K562 (cell line): ENCODE data around the gene ALDOC. TPM values are rescaled to one million over a fixed set of nuclear protein-coding genes. Genes with fewer than 3 reads are reported as not detected.
A peak's percentile ranks its signal among the peaks of the same experiment; 100 is the strongest.

Experiments used
- E4F1 ChIP-seq: fragments of 250-450 bp; sonication (Bioruptor Pico); IDR thresholded peaks from 2 replicates; pipeline ENCODE4 v1.5.0; 2021; ENCODE audit warnings: mild to moderate bottlenecking, borderline replicate concordance
- HNRNPL ChIP-seq: fragments of 200-400 bp; formaldehyde crosslinking; IDR thresholded peaks from 2 replicates; pipeline ENCODE4 v1.6.1; 2017; ENCODE audit warnings: low read depth, mild to moderate bottlenecking, low read length
- KAT7 ChIP-seq: sonication (generic); formaldehyde crosslinking; IDR thresholded peaks from 2 replicates; pipeline ENCODE4 v1.8.0; 2022; ENCODE audit warnings: missing genetic modification reagents, mild to moderate bottlenecking, borderline replicate concordance
- POLR2AphosphoS5 ChIP-seq: IDR thresholded peaks from 2 replicates; pipeline ENCODE4 v1.6.1; 2011; ENCODE audit warnings: mild to moderate bottlenecking, low read depth, low read length, moderate library complexity; ENCODE audit not compliant: control insufficient read depth, insufficient read depth
- PRDM10 ChIP-seq: fragments of 450-650 bp; IDR thresholded peaks from 2 replicates; pipeline ENCODE4 v1.6.1; 2018; ENCODE audit not compliant: partially characterized antibody
- SETDB1 ChIP-seq: IDR thresholded peaks from one replicate; pipeline ENCODE4 v1.6.1; 2012; ENCODE audit warnings: low read length, control low read depth, inconsistent platforms
- SMARCA4 ChIP-seq: fragments of 450-650 bp; IDR thresholded peaks from 2 replicates; pipeline ENCODE4 v1.6.1; 2016
- TCF7L2 ChIP-seq: fragments of 150-350 bp; IDR thresholded peaks from 2 replicates; pipeline ENCODE4 v1.6.1; 2016; ENCODE audit warnings: low read depth, mild to moderate bottlenecking, low read length, moderate library complexity
- USF1 ChIP-seq: sonication (generic); formaldehyde crosslinking; IDR thresholded peaks from 2 replicates; pipeline ENCODE4 v1.9.0; 2022; ENCODE audit warnings: mild to moderate bottlenecking, missing genetic modification reagents
- XRCC3 ChIP-seq: fragments of 450-650 bp; IDR thresholded peaks from 2 replicates; pipeline ENCODE4 v1.6.1; 2017; ENCODE audit warnings: mild to moderate bottlenecking, moderate library complexity
- ZBTB11 ChIP-seq, 3 experiments: fragments of 200-800 bp in 1 of 3; fragments of 250-450 bp in 1 of 3; fragments of 450-650 bp in 1 of 3; sonication (Bioruptor Pico) in 1 of 3; sonication (Bioruptor generic) in 1 of 3; formaldehyde crosslinking in 1 of 3; IDR thresholded peaks; 2 replicates each; pipeline versions ENCODE4 v1.6.1 to v1.8.0; 2016 to 2022; ENCODE audit warnings: mild to moderate bottlenecking in 2 of 3, missing genetic modification characterization in 2 of 3, missing compliant biosample characterization in 1 of 3, moderate library complexity in 1 of 3
- ZBTB7A ChIP-seq: IDR thresholded peaks from 2 replicates; pipeline ENCODE4 v1.6.1; 2011; ENCODE audit warnings: low read depth, mild to moderate bottlenecking, low read length, moderate library complexity, borderline replicate concordance; ENCODE audit not compliant: control insufficient read depth
- ZNF395 ChIP-seq: fragments of 200-800 bp; sonication (Bioruptor generic); IDR thresholded peaks from 2 replicates; pipeline ENCODE4 v1.6.1; 2017; ENCODE audit warnings: missing genetic modification characterization, missing compliant biosample characterization
- ZNF780A ChIP-seq: fragments of 250-450 bp; sonication (Bioruptor Pico); IDR thresholded peaks from 2 replicates; pipeline ENCODE4 v1.5.0; 2021; ENCODE audit warnings: mild to moderate bottlenecking
- polyA plus RNA-seq, 8 experiments: library from polyadenylated mRNA; depleted of rRNA in 4 of 8; stranded (reverse) in 5 of 8; unstranded in 3 of 8; fragments of >200 nt; fragmentation: Nextera tagmentation in 2 of 8; fragmentation: Illumina TruSeq in 1 of 8; extraction: Ambion mirVana in 2 of 8; extraction: Trizol in 1 of 8; gene quantifications; 2 replicates each; pipeline versions ENCODE4 v1.2.1 to v1.2.3, GENCODE V29; 2011 to 2014; ENCODE audit warnings: inconsistent platforms in 1 of 8, missing spikeins in 1 of 8
- total RNA-seq, 7 experiments: library from RNA; depleted of rRNA in 6 of 7; stranded (reverse); fragments of >200 nt in 6 of 7; fragmentation: Illumina TruSeq in 2 of 7; extraction: Trizol in 2 of 7; gene quantifications; 2 replicates each; pipeline versions ENCODE4 v1.2.1 to v1.2.3, GENCODE V29; 2011 to 2021; ENCODE audit warnings: low replicate concordance in 1 of 7

ALDOC gene
- total and polyA plus RNA-seq, 9 of the 15 experiments (the other 6 are each of a cell fraction or from before 2014, with no cell fraction given), result 43.2 to 263 (median 99.2) TPM

GRCh38 chr17:28576758-28577465 lies at the start of gene ALDOC (continued):
- TF ChIP-seq E4F1, result no peak
- no peak for TF ChIP-seq TCF7L2
- TF ChIP-seq HNRNPL, result no peak
- TF ChIP-seq XRCC3, result no peak
- TF ChIP-seq ZNF395, result 0 out of 2 replicates have a peak, but pooled peaks have one; percentile 49
- TF ChIP-seq POLR2AphosphoS5, result peak; percentile 65
- TF ChIP-seq USF1 (CRISPR knock-in tag), result peak; percentile 82
- no peak for TF ChIP-seq ZBTB7A
- TF ChIP-seq PRDM10, result no peak
- TF ChIP-seq ZNF780A (CRISPR knock-in tag), result no peak
- TF ChIP-seq KAT7, result no peak
- TF ChIP-seq SMARCA4, result no peak
- no peak for TF ChIP-seq ZBTB11 (CRISPR knock-in tag; IDR thresholded peaks at IDR 0.05)
- no peak for TF ChIP-seq SETDB1
